ENCODE measurements around the gene HMX1.

Gene HMX1

DNA sequence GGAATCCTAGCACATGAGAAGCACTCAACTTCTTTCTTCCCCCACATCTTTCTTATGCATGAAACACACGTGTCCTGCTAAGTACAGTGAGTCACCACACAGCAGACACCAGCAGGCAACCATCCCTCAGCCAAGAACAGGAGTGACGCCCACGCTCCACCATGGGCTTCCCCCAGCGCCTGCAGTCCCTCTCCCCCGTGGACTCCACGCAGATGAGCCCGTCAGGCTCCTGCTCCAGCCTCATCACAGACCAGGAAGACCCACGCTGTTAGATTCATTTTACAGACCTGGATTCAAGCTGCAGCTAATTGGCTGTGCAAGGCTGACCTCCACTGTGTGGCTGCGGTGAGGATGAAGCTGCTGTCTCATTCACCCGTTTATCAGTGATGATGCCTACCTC lies 16.7 kb downstream of the HMX1 start:
- DNase-seq = no peak

DNA sequence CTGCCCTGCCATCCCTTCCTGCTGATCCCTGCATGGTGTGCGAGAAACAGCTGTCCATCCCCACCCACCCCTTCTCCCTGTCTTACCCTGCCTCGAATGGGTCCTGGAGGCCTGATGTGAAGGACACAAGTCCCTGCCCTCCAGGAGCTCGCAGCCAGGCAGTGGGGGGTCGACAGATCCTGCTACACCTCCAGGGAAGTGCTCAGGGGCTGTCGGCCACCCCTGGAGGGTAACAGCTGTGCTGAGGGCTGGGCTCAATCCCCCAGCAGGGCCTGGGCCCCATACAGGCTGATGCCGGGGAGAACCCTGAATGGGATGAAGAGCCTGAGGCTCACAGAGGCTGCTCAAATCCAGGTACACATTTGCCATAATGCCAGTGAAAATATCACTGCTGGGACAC lies 17.6 kb downstream of the HMX1 start:
- no peak for DNase-seq

DNA sequence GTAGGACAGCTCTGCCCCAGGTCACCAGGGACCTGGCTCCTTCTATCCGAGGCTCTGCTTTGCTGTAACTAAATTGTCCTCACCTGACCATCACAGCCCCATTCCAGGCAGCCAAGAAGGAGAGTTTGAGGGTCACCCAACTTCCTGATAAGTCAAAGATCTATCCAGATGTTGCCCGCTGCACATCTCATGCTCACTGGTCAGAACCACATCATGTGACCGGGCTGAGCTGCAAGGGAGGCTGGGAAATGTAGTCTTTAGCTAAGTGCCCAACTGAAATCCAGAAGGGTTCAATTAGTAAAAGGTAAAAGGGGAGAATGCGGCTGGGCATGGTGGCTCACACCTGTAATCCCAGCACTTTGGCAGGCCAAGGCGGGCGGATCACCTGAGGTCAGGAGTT lies 18.4 kb downstream of the HMX1 start:
- DNase-seq = no peak

- DNase-seq = no peak
These were observed 19.4 kb downstream of the HMX1 start for GRCh38 chr4:8852118-8852704.

DNA sequence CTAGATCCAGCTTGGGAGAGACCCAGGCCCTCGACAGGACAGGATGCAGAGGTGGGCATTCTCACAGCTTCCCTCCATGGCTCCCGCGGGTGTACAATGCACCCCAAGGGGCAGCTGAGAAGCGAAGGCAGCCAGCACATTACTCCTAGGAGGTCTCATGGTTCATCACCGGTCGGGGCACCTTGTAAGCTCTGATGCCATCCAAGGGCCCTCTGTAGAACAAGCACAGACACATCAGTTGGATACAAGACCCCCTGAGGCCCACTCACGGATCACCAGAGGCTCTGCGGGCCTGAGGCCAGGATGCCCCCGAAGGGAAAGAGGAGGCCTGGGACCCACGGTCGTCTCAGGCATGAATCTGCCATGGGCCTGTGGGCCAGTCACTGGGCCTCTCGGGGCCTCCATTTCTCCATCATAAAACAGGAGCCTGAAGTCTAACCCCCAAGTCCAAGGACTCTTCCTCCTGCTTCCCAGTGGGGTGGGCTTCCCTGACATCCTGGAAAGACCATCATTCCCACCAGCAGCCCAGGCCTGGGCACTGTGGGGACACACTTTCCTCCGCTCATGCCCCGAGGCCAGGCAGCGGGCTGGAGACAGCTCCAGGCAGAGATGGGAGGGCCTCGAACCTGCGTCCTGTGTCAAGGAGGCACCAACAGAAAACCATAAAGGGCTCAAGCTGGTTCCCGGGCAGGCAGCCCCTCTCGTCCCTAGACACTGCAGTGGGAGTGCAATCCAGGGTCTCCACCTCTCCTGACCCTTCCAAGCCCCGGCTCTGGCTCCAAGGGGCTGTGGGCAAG lies 20.1 kb downstream of the HMX1 start:
- no peak for DNase-seq

DNA sequence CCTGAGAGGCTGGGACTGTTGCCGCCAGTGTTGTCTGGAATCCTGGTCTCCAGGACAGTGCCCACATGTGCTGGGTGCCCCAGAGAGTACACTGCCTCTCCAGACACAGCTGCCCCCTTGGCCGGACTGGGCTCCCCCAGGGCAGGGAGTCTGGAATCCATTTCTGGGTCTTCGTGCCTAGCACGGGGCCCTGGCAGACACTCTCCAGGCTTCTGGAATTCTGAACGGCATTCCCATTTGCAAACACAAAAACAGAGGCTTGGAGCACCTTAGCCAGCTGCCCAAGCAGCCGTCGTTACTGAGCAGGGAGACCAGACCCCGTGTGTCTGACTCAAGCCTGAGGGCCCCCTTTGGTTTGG lies 20.8 kb downstream of the HMX1 start:
- DNase-seq = no peak

GRCh38 chr4:8850074-8850829 lies 21.4 kb downstream of the HMX1 start:
- no peak for DNase-seq

DNA sequence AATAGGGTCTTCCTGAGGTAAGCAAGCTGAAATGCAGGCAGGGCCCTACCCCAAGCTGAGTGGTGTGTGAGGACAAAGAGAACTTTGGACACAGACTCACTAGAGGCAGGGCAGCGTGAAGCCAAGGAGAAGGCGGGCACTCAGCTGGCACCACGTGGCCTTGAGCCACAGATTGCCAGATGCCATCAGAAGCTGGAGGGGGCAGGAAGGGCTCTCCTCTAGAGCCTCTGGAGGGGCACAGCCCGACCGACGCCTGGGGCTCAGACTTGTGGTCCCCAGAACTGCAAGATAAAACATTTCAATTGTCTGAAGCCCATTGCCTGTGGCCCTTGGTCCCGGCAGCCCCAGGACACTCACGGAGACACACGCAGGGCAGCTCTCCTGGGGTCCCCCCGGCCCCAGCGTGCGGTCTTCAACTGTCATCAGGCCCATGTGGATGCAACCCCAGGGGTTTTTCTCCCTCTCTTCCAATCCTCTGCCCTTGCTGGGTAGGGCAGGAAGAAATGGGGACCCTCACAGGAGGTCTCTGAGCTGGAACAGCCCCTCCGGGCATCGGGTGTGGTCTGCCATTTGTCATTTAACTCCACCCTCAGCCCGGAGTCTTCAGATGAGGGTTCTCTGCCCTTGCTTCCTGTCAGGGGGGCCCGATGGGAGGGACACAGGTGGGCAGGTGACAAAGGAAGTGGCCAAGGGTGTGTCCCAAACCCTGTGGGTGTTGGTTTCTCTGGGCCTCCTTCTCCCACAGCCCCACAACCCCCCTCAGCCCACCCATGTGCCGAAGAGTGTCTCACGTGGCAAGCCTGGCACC lies 22.2 kb downstream of the HMX1 start:
- DNase-seq = no peak

GRCh38 chr4:8848507-8849265 lies 23.0 kb downstream of the HMX1 start:
- DNase-seq = no peak

- DNase-seq = no peak
These were observed 23.9 kb downstream of the HMX1 start for GRCh38 chr4:8847764-8848163.

DNA sequence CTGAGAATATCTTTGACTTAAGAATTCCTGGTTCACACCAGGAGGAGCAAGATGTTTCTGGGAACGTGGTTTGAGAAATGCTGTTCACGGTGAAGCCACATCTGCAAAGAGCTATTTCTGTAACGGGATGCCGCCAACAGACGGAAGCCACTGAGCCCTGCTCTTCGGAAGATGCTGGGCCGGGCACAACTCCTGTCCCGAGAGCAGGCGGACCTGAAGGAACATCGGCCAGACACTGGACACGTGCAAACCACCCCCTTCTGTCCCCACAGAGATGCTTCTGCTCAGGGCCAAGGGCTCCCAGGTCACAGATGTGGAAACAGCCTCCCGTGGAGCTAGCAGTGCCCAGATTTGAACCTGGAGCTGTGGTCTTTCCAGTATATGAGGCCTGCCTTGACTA lies 24.3 kb downstream of the HMX1 start:
- DNase-seq = no peak

DNA sequence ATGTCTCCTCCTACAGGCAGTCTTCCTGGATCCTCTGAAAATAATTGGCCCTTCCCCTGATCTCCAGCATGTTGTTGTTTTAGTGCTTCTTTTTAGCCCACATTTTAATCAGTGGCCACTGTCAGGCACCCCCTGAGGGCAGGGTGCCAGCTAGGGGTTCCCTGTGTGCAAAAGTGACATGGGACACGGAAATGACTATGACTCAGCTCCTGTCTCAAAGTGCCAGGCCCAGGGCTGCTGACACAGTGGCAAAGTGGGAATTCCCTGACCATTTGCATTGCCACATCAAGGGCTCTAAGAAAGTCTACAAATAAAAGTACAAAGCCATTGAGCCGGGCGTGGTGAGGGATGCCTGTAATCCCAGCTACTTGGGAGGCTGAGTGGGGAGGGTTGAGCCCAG lies 24.8 kb downstream of the HMX1 start:
- no peak for DNase-seq

GRCh38 chr4:8846046-8846720 lies 25.5 kb downstream of the HMX1 start:
- DNase-seq = no peak

DNA sequence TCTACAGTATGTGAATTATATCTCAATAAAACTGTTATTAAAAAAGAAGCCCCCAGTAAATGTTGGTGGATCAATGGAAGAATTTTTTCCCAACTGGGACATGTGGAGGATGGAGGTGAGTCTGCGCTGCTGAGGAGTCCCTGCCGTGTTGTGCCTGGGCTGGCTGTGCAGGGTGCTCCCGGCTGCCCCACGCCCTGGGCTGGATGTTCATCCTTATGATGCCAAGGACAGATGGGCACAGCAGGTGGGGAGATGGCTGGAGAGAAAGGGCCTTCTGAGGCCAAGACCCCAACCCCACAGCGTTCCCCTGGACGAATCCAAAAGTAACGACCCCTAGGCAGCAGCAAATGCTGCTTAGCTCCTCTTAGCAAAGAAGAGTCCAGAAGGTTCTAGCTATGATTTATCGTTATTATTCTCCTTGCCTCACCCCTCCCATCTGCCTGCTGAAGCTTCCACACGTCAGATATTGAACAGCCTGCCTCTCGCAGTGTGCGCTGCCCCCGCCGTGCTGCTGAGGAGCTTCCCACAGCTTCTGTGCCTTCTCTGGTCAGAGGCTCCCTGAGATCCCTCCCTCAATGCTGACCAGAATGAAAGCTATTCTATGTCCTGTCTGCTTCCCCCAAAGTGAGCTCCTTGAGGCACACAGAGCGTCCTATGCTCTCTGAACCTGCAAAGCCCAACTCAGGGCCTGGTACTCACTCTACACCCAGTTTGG lies 26.5 kb downstream of the HMX1 start:
- DNase-seq = no peak

GRCh38 chr4:8843597-8843996 lies 28.0 kb downstream of the HMX1 start:
- no peak for DNase-seq

- DNase-seq = no peak
These were observed 29.0 kb downstream of the HMX1 start for GRCh38 chr4:8842614-8843013.

DNA sequence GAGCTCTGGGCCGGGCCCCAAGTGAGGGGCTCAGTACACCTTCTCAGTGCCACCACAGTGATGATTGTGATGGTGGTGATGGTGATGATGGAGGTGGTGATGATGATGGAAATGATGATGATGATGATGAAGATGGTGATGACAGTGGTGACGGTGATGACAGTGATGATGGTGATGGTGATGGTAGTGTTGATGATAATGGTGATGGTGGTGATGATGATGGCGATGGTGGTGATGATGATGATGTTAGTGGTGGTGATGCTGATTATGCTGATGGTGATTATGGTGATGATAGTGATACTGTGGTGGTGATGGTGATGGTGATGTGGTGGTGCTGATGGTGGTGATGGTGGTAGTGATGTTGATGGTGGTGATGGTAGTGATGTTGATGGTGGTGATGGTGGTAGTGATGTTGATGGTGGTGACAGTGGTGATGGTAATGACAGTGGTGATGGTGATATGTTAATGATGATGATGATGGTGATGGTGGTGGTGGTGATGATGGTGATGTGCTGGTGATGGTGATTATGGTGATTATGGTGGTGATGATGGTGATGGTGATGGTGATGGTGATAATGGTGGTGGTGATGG lies 29.9 kb downstream of the HMX1 start:
- DNase-seq = no peak

DNA sequence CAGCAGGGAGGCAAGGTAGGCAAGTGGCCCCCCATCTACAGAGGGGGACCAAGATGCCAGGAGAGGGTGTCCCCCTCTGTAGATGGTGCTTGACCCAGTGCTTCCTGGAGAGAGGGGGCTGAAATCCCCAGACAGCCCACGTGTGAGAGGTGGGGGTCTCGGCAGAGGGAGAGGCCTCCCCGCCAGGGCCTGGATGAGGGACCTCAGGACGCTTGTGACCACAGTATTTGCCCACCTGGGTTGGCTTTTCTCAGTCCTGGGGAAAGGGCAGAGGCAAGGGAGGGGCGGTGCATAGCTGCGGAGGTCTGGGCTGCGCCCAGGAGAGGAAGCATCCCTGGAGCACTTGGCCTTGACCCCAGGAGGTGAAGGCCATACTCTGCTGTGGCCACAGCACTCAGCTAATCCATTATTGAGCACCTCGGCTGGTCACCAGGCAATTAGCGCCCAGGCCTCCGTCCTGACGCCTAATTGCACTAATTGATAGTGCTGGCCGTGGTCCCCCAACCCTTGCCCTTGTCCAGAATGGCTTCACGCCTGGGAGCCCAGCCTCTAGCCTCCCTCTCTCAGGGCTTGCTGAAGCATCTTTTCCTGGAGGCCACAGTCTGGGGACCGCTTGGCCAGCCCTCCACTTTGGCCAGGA lies 30.7 kb downstream of the HMX1 start:
- no peak for DNase-seq

- no peak for DNase-seq
These were observed 31.4 kb downstream of the HMX1 start for GRCh38 chr4:8840006-8840793.

Data from NCI-H774 (cell line).